MM.1S (cell line): ENCODE data around the gene COX7C.

ENCODE experiments used
- DNase-seq: peaks from one replicate; pipeline ENCODE4 v3.0.0-alpha.2; 2015
- H2AFZ ChIP-seq: fragments of 300-600 bp; sonication (generic); 2 replicates; pipeline ENCODE4 v1.6.0; 2016; ENCODE audit warnings: antibody characterized with exemption, low read length
- H3F3A ChIP-seq: fragments of 300-600 bp; sonication (generic); 2 replicates; pipeline ENCODE4 v1.6.1; 2016; ENCODE audit warnings: mild to moderate bottlenecking, antibody characterized with exemption, low read length, moderate library complexity, mixed read lengths; ENCODE audit not compliant: insufficient read depth
- H3K27ac ChIP-seq: fragments of 300-600 bp; sonication (generic); 2 replicates; pipeline ENCODE4 v1.5.1; 2016; ENCODE audit warnings: mild to moderate bottlenecking, low read length
- H3K27me3 ChIP-seq: fragments of 300-600 bp; sonication (generic); replicated peaks from 2 replicates; pipeline ENCODE4 v1.6.0; 2016; ENCODE audit warnings: low read length; ENCODE audit not compliant: insufficient read depth
- H3K36me3 ChIP-seq: fragments of 300-600 bp; sonication (generic); replicated peaks from 2 replicates; pipeline ENCODE4 v1.6.1; 2016; ENCODE audit warnings: mild to moderate bottlenecking, low read length, mixed read lengths; ENCODE audit not compliant: insufficient read depth
- H3K4me1 ChIP-seq: fragments of 300-600 bp; sonication (generic); 2 replicates; pipeline ENCODE4 v1.6.1; 2016; ENCODE audit warnings: low read length, mixed read lengths
- H3K4me2 ChIP-seq: fragments of 300-600 bp; sonication (generic); 2 replicates; pipeline ENCODE4 v1.6.0; 2016; ENCODE audit warnings: low read depth, low read length
- H3K4me3 ChIP-seq: fragments of 300-600 bp; sonication (generic); 2 replicates; pipeline ENCODE4 v1.5.1; 2016; ENCODE audit warnings: low read length, mixed read lengths
- H3K79me2 ChIP-seq: fragments of 300-600 bp; sonication (generic); 2 replicates; pipeline ENCODE4 v1.6.1; 2016; ENCODE audit warnings: mixed run types, low read length, mixed read lengths
- H3K9ac ChIP-seq: fragments of 300-600 bp; sonication (generic); 2 replicates; pipeline ENCODE4 v1.6.1; 2016; ENCODE audit warnings: low read length, mixed read lengths
- H3K9me2 ChIP-seq: fragments of 300-600 bp; sonication (generic); replicated peaks from 2 replicates; pipeline ENCODE4 v1.6.1; 2016; ENCODE audit warnings: mild to moderate bottlenecking, low read length, mixed read lengths; ENCODE audit not compliant: insufficient read depth
- H3K9me3 ChIP-seq: fragments of 300-600 bp; sonication (generic); replicated peaks from 2 replicates; pipeline ENCODE4 v1.6.1; 2016; ENCODE audit warnings: mild to moderate bottlenecking, low read length, mixed read lengths; ENCODE audit not compliant: insufficient read depth
- H4K20me1 ChIP-seq: fragments of 300-600 bp; sonication (generic); 2 replicates; pipeline ENCODE4 v1.6.1; 2016; ENCODE audit warnings: mild to moderate bottlenecking, low read length, moderate library complexity, mixed read lengths; ENCODE audit not compliant: insufficient read depth
- CTCF ChIP-seq: fragments of 300-600 bp; sonication (generic); IDR thresholded peaks from 2 replicates; pipeline ENCODE4 v1.5.1; 2016; ENCODE audit warnings: antibody characterized with exemption, low read length, mixed read lengths
- EZH2 ChIP-seq: fragments of 300-600 bp; sonication (generic); optimal IDR thresholded peaks from 2 replicates; pipeline ENCODE3; 2017; ENCODE audit warnings: low read depth, mild to moderate bottlenecking, antibody characterized with exemption, low read length, mixed read lengths
- EZH2phosphoT487 ChIP-seq: fragments of 300-600 bp; sonication (generic); IDR thresholded peaks from 2 replicates; pipeline ENCODE4 v1.6.1; 2018; ENCODE audit warnings: antibody characterized with exemption, low read length

The COX7C gene

GRCh38 chr5:86665984-86666760 is 48.4 kb downstream of the COX7C start:
- H3K4me1 ChIP-seq: no peaks in the 10 kb centered on the region
- H3K4me3 ChIP-seq: no peak overlapping the region
- H3K27ac ChIP-seq: no peak overlapping the region

GRCh38 chr5:86666981-86667380 is 49.2 kb downstream of the COX7C start:
- TF ChIP-seq EZH2: no peak
- TF ChIP-seq CTCF: no peak
- no peak for TF ChIP-seq EZH2phosphoT487
- no peaks in the 10 kb centered on the region for H4K20me1 ChIP-seq
- H3K4me3 ChIP-seq: no peak overlapping the region
- H3K9me2 ChIP-seq: no peaks in the 10 kb centered on the region
- H3K4me1 ChIP-seq: no peaks in the 10 kb centered on the region
- H3F3A ChIP-seq: no peaks in the 10 kb centered on the region
- no peak overlapping the region for H2AFZ ChIP-seq
- no peak overlapping the region for H3K27ac ChIP-seq
- H3K27me3 ChIP-seq: no peaks in the 10 kb centered on the region
- DNase-seq: no peak
- no peak overlapping the region for H3K4me2 ChIP-seq
- H3K9ac ChIP-seq: no peak overlapping the region
- H3K36me3 ChIP-seq: no peaks in the 10 kb centered on the region
- H3K79me2 ChIP-seq: no peaks in the 10 kb centered on the region
- H3K9me3 ChIP-seq: no peaks in the 10 kb centered on the region

More at GRCh38 chr5:86665984-86666760, 48.4 kb downstream of the COX7C start:
- TF ChIP-seq EZH2 (no peak), CTCF (no peak), EZH2phosphoT487 (no peak)
- Histone ChIP-seq H3K9me2 (no peaks in the 10 kb centered on the region), H3K27me3 (no peaks in the 10 kb centered on the region), H3F3A (no peaks in the 10 kb centered on the region), H3K36me3 (no peaks in the 10 kb centered on the region), H2AFZ (no peak overlapping the region), H3K79me2 (no peaks in the 10 kb centered on the region), H3K4me2 (no peak overlapping the region), H4K20me1 (no peaks in the 10 kb centered on the region), H3K9me3 (no peaks in the 10 kb centered on the region), H3K9ac (no peak overlapping the region)
- no peak for DNase-seq
